Middle frontal gyrus (tissue), 1 donor: ENCODE data around the gene SLC38A2.
A peak's percentile ranks its signal among the peaks of the same experiment; 100 is the strongest.
"Not testable (repeated sequence)": the region's sequence is repeated elsewhere in the genome, so short reads cannot be mapped to it uniquely, and the experiment has no call there.

Source experiments
- DNase-seq: peaks from one replicate; pipeline ENCODE4 v3.0.0-alpha.2; 2015; ENCODE audit warnings: low spot score; ENCODE audit errors: extremely low spot score

SLC38A2 gene

GRCh38 chr12:46372544-46373300 lies at the start of gene SLC38A2:
Gene SLC38A2, minus strand, starts transcription at chr12:46372773. Its CDS starts 1,480 bp downstream, at chr12:46371293.
- peak; percentile 93 for DNase-seq

- DNase-seq = no peak
These were observed 47.1 kb upstream of the SLC38A2 start for GRCh38 chr12:46419675-46420074.

GRCh38 chr12:46415552-46415951 lies 43.0 kb upstream of the SLC38A2 start:
- DNase-seq = no peak

DNA sequence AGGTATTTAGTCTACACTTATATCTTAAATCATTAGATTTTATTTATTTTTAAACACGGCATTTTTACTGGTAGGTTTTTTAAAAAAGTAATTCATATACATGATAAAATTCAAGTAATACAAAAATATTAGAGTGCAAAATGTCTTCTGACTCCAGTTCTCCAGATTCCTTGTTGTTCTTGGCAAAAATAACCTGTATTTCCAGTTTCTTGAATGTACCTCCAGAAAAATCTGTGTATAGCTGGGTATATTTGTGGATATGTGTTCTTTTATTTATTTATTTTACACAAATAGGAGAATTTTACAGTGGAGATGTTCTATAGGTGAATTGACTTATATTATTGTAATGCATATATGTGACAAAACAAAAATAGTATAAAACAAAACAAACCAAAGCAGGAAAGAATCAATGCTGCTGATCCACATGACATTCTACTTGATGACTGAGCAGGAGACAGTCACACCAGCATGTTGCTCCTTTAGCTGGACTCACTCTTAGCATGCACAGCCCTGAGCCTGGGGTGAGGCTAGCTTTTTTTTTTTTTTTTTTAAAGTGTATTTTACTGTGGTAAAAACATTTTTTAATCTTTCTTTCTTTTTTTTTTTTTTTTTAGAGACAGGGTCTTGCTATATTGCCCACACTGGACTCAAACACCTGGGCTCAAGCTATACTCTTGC lies 42.2 kb upstream of the SLC38A2 start:
- DNase-seq = no peak

GRCh38 chr12:46413368-46413767 lies 40.8 kb upstream of the SLC38A2 start:
- no peak for DNase-seq

GRCh38 chr12:46412857-46413256 lies 40.3 kb upstream of the SLC38A2 start:
- DNase-seq = no peak

DNA sequence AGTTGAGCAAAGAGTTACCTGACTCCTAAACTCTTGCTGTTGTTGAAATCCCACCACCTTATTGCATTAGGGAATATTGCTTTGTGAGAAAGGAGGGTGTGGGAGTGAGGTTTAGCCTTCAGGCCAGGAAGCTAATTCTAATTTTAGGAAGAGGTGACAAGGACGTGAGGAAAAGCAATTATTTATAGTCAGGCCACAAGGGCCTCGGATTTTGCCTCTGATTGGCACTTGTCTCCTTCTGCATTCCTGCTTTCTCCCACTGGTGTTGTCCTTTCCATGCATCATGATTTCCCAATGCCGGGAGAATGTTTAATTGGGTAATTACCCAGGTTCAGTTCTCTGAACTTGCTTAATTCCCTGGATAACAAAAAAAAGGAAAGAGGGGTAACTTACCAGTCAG lies 37.9 kb upstream of the SLC38A2 start:
- DNase-seq = no peak

DNA sequence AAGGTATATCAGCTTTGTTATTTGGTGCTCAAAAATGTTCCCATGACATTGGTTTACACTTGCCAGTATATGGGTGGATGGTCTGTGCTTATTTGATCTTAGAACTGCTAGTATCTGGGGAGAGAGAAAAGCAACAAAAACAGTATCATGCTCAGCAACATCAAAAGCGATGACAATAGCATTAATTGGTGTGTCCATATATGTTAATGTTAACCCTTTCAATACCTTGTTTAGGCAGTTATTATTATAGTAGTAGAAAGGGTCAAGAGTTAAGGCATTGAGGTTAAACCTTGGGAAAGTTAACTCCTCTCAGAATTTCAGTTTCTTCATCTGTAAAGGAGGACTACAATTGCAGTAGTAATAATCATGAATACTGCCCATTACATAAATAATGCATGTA lies 37.4 kb upstream of the SLC38A2 start:
- DNase-seq = no peak

- DNase-seq = no peak
These were observed 36.8 kb upstream of the SLC38A2 start for GRCh38 chr12:46409342-46409741.

GRCh38 chr12:46408441-46408840 lies 35.9 kb upstream of the SLC38A2 start:
- no peak for DNase-seq

DNA sequence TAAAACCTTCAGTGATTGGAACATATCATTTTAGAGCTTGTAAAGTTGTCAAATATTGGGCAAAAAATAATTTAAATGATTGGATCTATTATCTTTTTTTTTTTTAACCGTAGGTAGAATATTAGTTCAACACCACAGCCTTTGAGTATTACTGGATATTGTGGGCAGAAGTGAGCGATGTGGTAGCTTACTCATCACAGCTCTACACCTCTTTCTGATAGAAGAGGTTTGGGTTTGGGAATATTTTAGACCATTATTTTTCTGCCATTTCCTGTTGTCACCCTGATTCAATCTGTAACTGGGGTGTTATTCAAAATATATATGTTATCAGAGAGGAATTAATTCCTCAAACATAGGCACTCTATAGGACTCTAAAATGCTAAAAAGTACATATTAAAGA lies 34.8 kb upstream of the SLC38A2 start:
- no peak for DNase-seq

DNA sequence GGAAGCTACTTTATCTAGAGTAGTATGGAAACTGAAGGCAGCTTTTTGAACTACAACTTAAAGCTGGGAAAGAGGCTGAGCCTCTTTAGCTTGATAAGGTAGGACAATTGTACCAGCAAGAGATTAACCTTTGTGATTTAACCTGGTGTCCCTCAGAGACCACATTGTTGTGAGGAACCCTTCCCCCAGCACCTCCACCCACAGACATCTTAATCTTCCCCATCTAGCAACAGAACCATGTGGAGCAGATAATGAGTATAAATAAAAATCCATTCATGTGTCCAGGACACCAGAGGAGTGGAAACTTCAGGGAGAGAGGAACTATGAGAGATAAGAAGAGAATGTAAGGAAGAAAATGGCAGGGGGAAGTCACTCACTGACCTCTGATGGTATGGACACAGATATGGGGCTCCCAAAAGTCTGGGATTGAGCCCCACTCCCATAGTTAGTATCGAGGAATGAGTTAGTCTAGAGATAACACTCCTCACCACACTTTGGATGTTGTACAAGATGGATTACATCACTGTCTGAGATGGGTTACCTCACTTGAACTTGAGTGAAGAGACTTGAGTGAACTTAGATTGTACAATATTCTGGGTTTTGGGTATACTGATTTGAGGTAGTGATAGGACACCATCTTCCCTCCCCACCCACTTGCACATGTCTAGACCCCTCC lies 33.9 kb upstream of the SLC38A2 start:
- no peak for DNase-seq

DNA sequence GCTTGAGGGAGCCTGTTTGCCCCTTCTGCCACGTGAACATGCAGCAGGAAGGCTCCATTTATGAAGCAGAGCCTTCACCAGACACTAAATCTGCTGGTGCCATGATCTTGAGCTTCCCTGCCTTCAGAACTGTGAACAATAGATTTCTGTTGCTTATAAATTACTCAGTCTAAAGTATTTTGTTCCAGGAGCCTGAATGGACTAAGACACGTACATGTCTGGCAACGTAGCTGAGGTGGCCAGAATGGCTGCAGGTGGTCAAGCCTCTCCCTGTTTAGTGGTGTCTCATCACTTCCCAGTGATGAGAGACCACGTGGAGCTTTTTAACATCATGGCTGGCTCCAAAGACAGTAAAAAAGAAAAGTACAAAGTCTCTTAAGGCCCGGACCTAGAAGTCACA lies 32.2 kb upstream of the SLC38A2 start:
- DNase-seq = no peak

GRCh38 chr12:46404225-46404631 lies 31.7 kb upstream of the SLC38A2 start:
- no peak for DNase-seq

- no peak for DNase-seq
These were observed 31.1 kb upstream of the SLC38A2 start for GRCh38 chr12:46403719-46404070.

DNA sequence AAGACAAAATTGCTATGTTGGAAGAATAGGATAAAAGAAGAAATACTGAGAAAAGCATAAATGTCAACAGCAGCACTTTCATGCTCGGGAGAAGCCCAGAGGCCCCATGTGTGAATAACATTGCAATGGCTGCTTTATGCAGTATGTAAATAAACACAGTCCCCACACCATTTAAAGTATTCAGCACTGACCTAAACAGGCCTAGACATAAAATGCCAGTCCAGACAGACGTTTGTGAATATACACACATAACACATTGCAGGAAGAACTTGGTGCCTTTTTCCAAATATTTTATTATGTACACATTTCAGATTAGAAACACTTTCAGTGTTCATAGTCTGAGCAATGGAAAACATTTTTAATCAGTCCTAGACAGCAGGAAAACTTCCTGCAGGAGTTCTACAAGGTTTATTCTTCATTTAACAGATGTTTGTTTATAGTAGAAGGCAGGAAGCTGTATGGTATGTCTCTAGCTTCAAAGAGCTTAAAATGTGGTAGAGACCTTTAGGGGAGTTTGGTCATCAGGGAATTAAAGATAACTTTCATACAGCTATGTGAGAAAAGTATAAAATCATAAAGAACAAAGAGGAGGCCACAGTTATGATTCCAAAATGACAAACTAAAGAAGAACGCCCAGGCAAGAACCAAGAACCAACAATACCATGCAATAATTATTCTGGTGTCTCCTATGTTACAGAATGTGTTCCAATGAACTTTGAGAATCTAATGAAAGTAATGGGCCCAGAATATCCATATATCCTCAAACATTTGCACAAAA lies 30.6 kb upstream of the SLC38A2 start:
- no peak for DNase-seq

GRCh38 chr12:46402451-46402850 lies 29.9 kb upstream of the SLC38A2 start:
- no peak for DNase-seq

- no peak for DNase-seq
These were observed 29.1 kb upstream of the SLC38A2 start for GRCh38 chr12:46401662-46402061.

GRCh38 chr12:46400406-46400805 lies 27.8 kb upstream of the SLC38A2 start:
- no peak for DNase-seq

- DNase-seq = not testable (repeated sequence)
These were observed 27.1 kb upstream of the SLC38A2 start for GRCh38 chr12:46399461-46400248.

DNA sequence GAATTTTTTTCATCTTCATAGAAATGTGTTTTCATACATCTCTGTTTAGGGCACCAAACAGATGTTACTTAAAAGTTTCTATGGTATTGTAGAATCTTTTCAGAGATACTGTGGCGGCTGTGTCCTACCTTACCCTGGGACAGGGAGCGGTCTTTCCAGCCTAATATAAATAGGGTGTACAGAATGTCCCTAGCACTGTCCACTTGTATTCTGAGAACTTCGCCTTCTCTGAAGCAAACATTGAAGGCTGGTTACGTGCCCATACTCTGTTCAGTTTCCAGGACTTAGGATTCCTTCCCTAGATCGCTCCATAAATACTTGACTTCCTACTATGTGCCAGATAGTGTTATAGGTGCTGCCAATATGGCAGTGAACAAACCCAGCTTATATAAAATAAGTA lies 24.3 kb upstream of the SLC38A2 start:
- no peak for DNase-seq
